ENCODE results near the gene STAMBP.

STAMBP gene

DNA sequence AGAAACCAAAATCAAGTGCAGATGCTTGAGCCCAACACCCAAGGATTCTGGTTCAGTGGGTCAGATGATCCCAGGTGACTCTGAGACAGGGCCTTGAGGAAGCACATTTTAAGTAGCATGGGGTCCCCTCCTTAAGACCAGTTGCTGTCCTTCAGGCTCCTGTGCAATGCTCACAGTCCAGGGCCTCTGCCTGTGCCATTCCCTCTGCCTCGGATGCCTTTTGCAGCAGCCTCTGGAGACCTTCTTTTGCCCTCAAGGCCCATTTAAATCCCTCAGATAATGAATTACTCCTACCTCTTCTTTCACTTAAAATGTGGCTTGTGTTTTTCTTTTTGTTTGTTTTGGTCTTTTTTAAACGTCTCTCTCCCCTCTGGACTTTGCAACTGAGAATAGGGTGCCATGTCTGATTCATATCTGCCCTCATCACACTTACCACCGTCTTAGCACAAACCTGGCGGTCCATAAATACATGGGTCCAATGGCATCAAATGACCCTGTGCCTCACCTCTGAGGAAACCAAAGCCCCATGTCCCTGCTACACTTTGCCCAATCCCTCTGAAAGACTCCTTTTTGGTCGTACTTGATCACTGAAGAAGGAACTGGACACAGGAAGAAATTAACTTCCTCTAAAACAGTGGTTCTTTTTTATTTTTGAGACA, 78.2 kb downstream of the STAMBP start:
- no peak for DNase-seq (ENCODE audit: low spot score)

DNA sequence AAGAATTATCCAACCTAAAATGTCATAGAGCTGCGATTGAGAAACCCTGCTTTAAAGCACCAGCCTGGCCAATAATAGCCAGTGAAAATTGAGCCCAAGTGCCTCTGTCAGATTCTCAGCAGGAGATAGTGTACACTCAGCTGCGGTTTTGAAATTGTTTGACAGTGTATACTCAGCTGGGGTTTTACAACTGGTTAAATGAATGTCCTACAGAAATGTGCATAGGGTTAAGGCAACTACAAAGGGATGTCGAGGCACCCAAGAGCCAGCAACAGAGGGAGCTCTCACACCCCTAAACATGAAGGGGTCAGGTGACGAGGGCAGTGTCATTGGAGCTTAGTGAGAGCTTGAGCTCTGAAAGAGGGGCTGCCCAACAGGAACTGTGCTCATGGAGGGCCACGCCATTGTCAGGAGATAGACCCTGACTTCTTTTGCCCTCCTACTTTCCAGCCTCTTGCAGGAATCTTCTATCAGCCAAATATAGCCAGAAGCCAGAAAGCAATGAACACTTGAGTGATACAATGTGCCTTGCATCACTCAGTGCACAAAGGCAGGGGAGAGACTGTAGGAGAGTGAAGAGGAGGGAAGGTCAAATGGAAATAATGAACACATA, 79.2 kb downstream of the STAMBP start:
- no peak for DNase-seq (ENCODE audit: low spot score)

DNA sequence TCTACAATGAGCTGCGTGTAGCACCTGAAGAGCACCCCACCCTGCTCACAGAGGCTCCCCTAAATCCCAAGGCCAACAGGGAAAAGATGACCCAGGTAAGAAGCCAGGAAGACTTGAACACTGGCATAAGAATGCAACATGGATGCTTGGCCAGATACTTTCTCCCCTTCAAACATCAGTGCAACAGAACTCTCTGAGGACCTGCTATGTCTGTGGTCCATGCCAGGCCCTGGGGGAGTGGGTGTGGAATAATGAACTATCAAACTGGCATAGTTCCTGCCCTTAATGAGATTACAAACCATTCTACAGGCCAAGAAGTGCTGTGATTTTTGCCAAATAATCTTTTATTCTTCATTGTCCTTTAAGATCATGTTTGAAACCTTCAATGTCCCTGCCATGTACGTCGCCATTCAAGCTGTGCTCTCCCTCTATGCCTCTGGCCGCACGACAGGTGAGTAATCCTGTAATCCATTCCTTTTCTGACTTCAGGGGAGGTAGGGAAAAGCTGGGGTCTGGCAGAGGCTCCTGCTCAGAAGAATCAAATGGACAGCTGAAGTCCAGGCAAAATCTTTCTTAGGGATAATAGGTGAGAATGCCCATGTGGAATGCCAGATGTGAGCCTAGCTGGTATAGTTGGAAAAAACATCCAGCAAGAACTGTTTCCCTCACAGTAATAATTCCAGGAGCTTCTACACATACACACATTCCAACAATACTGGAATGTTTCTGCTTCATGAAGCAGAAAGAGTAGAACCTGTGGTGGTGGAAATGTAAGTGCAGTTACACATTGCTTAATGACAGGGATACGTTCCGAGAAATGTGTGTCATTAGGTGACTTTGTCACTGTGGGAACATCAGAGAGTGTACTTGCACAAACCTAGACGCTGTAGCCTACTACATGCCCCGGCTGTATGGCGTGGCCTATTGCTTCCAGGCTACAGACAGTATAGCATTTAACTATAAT, 80.2 kb downstream of the STAMBP start:
- no peak for DNase-seq (ENCODE audit: low spot score)

DNA sequence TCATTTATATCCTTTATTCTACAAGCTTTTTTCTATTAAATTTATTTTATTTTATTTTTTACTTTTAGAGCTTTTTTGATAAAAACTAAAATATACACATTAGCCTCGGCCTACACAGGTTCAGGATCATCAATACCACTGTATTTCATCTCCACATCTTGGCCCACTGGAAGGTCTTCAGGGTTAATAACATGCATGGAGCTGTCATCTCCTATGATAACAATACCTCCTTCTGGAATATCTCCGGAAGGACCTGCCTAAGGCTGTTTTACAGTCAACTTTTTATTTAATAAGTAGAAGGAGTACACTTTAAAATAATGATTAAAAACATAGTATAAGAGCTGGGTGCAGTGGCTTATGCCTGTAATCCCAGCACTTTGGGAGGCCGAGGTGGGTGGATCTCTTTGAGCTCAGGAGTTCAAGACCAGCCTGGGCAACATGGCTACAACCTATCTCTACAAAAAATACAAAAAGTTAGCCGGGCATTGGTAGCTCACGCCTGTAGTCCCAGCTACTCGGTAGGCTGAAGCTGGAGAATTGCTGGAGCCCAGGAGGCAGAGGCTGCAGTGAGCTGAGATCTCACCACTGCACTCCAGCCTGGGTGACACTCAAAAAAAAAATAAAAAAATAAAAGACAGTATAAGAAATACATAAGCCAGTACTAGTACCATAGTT, 82.2 kb downstream of the STAMBP start:
- DNase-seq (ENCODE audit: low spot score) = no peak

DNA sequence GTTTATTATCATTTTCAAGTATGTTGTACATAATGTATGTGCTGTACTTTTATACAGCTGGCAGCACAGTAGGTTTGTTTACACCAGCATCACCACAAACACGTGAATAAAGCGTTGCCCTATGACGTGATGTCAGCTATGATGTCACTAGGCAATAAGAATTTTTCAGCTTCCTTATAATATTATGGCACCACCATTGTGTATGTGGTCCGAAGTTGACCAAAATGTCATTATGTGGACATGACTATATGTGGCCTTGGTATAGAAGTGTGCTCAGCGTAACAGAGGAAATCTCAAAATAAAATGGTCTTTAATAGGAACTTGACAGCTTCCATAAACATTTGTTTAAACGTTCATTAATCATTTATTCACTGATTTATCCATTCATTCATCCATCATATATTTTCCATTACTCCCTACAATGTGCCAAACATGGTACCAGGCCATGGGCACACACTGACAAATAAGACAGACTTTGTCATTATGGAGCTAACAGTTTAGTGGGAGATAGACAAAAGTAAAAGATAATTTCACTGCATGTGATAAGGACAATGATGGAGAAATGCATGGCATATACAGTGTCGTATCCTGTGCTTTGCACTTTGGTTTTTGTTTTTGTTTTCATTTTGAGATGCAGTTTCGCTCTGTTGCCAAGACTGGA, 82.9 kb downstream of the STAMBP start:
- no peak for DNase-seq (ENCODE audit: low spot score)

DNA sequence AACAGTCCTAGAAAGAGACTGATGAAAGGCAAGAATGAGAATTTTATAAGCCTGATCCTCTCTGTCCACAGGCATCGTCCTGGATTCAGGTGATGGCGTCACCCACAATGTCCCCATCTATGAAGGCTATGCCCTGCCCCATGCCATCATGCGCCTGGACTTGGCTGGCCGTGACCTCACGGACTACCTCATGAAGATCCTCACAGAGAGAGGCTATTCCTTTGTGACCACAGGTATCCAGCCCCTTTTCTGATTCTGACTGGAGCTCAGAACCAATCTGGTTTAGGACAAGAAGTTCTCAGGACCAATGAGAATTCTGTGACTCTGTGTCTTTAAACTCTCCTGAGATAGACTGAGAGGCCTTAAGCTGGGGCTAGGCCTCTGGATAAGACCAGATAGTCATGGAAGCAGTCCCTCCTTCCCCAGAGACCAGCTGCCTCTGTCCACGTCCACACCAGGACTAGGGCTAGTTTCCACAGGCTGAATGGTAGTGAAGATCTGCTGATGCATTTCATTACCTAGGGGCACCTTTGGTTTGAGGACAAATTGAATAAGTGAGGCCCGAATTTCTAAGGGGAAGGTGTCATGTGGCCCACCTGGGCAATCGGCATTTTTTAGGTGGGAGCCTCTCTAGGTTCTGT, 84.8 kb downstream of the STAMBP start:
- no peak for DNase-seq (ENCODE audit: low spot score)

DNA sequence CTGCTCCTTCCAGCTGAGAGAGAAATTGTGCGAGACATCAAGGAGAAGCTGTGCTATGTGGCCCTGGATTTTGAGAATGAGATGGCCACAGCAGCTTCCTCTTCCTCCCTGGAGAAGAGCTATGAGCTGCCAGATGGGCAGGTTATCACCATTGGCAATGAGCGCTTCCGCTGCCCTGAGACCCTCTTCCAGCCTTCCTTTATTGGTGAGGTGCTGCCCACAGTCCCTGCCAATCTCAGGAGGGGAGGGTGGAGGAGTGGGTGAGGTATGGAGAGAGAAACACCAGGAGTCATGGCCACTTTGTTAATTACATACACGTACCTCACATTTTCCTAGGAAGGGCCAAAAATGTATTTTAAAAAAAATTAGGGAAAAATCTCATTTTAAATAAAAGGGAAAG, 85.9 kb downstream of the STAMBP start:
- DNase-seq (ENCODE audit: low spot score) = no peak

DNA sequence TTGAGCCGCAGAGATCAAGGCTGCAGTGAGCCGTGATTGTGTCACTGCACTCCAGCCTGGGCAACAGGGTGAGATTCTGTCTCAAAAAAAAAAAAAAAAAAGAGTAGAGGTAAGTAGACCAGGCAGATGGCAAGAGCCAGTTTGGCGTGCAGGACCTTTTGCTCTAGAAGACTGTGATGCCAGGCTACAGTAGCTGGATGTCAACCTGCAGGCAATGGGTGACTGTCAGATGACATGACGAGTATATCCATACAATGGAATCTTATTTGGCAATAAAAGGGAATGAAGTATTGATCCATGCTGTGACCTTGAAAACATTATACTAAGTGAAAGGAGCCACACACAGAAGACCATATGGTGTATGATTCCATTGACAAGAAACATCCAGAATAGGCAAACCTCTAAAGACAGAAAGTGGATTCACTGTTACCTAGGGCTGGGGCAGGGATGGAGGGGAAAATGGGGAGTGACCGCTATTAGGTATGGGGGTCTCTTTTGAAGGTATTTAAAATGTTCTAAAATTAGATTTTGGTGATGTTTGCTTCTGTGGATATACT, 86.8 kb downstream of the STAMBP start:
- DNase-seq (ENCODE audit: low spot score) = no peak

DNA sequence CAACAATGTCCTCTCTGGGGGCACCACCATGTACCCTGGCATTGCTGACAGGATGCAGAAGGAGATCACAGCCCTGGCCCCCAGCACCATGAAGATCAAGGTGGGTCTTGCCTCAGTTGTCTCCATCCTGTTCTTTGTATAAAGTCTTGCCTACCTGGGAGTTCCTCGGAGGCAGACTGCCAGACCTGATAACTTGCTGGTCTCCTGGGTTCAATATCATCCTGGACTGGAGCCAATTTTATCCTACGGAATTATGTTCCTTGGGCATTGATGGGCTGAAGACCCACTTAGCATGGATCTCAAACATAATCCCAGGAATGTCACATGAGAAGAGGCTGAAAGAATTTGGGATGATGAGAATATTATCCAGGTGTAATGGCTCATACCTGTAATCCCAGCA, 87.9 kb downstream of the STAMBP start:
- DNase-seq (ENCODE audit: low spot score) = no peak

DNA sequence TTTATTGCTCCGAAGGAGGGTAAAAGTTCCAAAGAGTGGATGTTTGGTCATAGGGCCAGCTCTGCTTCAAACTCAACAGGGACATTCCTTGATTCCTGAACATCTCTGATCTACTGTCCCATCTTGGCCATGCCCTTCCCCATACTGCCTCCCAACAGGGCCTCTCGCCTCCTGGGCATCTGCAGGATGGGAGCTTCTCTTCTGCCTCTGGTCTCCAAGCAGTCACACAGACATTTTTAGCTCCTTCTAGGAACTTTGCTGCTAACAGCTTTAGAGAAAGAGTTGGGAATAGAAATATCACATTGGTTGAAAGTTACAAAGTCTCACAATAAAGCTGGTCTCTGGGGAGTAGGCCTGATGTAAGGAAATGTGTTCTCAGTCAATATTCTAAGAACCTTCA, 88.5 kb downstream of the STAMBP start:
- no peak for DNase-seq (ENCODE audit: low spot score)

DNA sequence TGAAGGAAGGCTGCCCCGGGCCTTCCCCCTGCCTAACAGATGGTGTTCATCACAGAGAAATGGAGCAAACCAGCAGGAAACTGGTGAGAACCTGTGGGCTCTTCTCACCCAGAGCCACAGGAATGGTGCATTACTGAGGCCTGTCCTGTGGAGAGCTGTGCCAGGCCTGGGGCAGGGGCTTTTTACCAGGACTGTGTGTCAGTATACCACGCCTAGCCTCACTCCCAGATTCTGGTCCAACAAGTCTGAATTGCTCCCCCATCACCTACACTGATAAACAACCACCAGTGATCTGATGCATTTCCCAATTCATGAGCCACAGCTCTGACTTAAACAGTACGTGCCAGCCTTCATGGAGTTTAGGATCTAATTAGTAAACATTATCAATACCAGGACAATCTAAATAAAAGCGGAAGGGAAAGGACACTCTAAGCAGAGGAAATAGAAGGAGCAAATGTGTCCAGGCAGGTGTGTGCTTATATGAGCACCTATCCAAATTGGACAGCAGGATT, 89.0 kb downstream of the STAMBP start:
- DNase-seq (ENCODE audit: low spot score) = no peak

DNA sequence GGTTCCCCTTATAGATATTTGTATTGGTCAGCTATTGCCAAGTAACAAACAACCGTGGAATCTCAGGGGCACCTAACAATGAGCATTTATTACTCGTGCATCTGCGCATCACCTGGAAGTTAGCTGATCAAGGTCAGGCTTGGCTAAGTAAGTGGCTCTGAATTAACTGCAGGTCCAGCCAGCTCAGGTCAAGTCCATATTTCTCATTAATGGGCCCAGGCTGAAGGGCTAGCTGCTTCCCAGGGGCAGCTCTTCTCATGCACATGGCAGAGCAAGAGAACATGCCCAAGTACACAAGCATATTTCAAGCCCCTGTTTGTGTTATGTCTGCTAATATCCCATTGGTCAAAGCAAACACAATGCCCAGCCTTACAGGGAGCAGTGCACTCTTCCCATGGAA, 90.1 kb downstream of the STAMBP start:
- DNase-seq (ENCODE audit: low spot score) = no peak

DNA sequence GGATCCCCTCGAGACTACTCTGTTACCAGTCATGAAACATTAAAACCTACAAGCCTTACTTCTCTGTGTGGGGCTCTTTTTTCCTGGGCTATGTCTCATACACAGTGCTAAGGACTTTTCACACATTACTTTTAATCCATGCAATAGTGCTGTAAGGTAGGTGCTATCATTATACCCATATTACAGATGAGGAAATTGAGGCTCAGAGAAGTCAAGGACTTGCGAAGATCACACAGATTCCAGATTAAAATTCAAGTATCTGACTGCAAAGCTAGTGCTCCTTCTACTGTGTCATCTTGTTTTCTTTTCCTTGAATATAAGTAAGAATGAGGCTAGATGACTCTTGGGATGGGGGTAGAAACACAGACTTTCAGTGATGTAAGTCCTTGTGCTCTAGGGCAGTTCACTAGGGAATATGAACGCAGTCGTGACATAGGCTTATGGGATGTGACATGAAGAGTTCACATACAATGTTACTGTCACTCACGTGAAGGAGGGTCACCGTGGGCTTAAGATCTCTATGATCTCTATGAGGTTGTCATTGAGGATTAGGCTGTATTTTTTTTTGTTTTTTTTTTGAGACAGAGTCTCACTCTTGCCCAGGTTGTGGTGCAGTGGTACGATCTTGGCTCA, 91.0 kb downstream of the STAMBP start:
- no peak for DNase-seq (ENCODE audit: low spot score)

DNA sequence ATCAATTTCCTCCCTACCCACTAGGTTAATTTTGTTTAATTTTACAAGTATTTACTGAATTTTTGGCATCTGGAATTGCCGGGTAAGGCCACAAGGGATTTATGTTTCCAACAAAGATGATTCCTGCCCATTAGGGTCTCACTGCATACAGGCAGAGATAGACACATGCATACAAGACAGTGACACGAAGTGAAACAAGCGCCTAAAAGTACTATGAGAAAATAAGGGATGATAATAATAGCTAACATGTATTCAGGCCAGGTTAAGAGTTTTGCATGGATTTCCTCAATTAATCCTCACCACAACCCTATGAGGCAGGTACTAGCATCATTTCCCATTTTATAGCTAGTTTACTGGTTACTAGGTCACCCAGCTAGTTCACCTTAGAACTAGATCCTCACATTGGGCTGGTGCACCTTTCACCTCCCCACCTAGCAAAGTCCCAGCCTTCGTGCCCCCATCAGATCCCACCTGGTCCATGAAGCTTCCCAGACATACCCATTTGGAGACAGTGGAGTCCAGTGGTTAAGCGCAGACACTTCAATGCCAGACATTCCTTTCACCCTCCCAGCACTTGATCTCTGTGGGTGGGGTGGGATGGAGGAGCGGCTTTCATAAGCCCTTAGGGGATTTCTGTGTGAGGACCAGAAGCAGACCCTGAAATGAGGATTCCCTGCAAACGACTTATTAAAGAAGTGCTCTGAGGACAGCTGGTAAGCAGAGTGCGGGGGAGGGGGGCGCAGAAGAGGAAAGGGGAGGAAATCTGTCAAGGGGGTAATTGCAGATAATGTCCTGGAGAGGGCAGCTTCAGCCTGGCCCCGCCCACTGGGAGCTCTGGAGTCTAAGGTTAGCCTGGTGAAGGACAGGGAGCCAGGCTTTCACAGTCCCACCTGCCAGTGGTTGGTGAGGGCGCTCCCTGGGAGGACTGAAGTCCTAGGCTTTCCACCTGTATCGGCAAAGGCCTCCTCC, 92.1 kb downstream of the STAMBP start:
- no peak for DNase-seq (ENCODE audit: low spot score)

DNA sequence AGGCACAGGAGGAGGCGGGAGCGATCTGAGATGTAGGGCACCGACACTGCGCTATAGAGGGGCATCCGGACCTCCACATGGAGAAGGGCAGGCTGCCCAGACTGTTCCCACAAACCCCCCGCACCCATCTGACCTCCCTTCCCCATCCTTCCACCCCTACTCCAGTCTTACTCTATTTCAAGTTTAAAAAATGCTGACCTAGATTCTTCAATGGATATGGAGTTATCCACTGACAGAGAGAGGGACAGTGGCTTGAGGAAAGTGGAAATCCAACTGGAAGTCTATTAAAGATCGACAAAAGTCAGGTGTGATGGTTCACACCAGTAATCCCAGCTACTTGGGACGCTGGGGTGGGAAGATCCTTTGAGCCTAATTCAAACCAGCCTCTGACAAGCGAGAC, 92.8 kb downstream of the STAMBP start:
- DNase-seq (ENCODE audit: low spot score) = no peak

DNA sequence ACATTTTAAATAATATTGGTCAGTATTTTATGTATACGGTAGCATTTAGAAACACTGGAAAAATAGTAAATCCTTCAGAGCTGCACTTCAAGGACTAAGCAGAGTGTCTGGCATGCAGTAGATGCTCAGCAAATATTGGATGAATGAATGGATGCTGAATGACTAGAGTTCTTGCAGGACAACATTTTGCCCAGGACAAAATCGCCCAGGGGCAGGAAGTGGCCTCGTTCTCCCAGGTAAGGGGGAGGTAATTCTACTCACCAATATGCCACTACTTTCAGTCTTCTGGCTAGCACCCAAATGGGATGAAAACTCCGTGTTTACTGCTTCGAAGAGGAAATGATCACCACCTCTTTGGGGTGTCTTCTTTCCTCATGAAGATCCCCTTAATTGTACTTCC, 93.9 kb downstream of the STAMBP start:
- no peak for DNase-seq (ENCODE audit: low spot score)

All from kidney capillary endothelial cell (primary cell).